Smooth muscle cell (in vitro differentiated cells): ENCODE measurements around the gene IPO4. TPM values are rescaled to one million over a fixed set of nuclear protein-coding genes. Genes with fewer than 3 reads are reported as not detected.

Experiments
- DNase-seq: peaks from one replicate; lab custom pipeline; 2025; ENCODE audit not compliant: unreplicated experiment; lab: John Stamatoyannopoulos, UW
- H2AFZ ChIP-seq: fragments of 200-600 bp; sonication (generic); 2 replicates; pipeline ENCODE4 v1.6.0; 2016; ENCODE audit warnings: antibody characterized with exemption, low read depth, mild to moderate bottlenecking
- H3F3A ChIP-seq: fragments of 200-600 bp; sonication (generic); 2 replicates; pipeline ENCODE4 v1.6.0; 2017; ENCODE audit warnings: antibody characterized with exemption, low read depth
- H3K27ac ChIP-seq: fragments of 200-600 bp; sonication (generic); 2 replicates; pipeline ENCODE4 v1.5.1; 2016; ENCODE audit warnings: low read depth, mild to moderate bottlenecking
- H3K27me3 ChIP-seq: fragments of 200-600 bp; sonication (generic); 2 replicates; pipeline ENCODE4 v1.6.1; 2016; ENCODE audit warnings: low read depth, mild to moderate bottlenecking
- H3K36me3 ChIP-seq: fragments of 200-600 bp; sonication (generic); 2 replicates; pipeline ENCODE4 v1.5.1; 2016; ENCODE audit warnings: low read depth
- H3K4me1 ChIP-seq: fragments of 200-600 bp; sonication (generic); 2 replicates; pipeline ENCODE4 v1.5.1; 2016; ENCODE audit warnings: low read depth
- H3K4me2 ChIP-seq: fragments of 200-600 bp; sonication (generic); 2 replicates; pipeline ENCODE4 v1.6.0; 2016; ENCODE audit warnings: mild to moderate bottlenecking
- H3K4me3 ChIP-seq: fragments of 200-600 bp; sonication (generic); 2 replicates; pipeline ENCODE4 v1.5.1; 2016; ENCODE audit warnings: mild to moderate bottlenecking
- H3K79me2 ChIP-seq: fragments of 200-600 bp; sonication (generic); 2 replicates; pipeline ENCODE4 v1.6.0; 2016; ENCODE audit warnings: low read depth, mild to moderate bottlenecking
- H3K9ac ChIP-seq: fragments of 200-600 bp; sonication (generic); 2 replicates; pipeline ENCODE4 v1.6.0; 2016; ENCODE audit warnings: low read depth
- H3K9me3 ChIP-seq: fragments of 200-600 bp; sonication (generic); replicated peaks from 2 replicates; pipeline ENCODE4 v1.5.1; 2016; ENCODE audit warnings: low read depth
- H4K20me1 ChIP-seq: fragments of 200-600 bp; sonication (generic); 2 replicates; pipeline ENCODE4 v1.6.0; 2016; ENCODE audit warnings: low read depth
- CTCF ChIP-seq: fragments of 200-600 bp; sonication (generic); IDR thresholded peaks from 2 replicates; pipeline ENCODE4 v1.5.1; 2017; ENCODE audit warnings: borderline replicate concordance, mild to moderate bottlenecking, antibody characterized with exemption; ENCODE audit not compliant: insufficient read depth, poor library complexity, severe bottlenecking
- WGBS: methylation state at CpG from one replicate; pipeline ENCODE4 v1.1.7; 2016; ENCODE audit warnings: low lambda C conversion rate; 5-methylcytosine and 5-hydroxymethylcytosine counted together
- polyA plus RNA-seq: library from polyadenylated mRNA; unstranded; fragments of >200 nt; fragmentation: Nextera tagmentation; extraction: Ambion mirVana; gene quantifications from 2 replicates; pipeline ENCODE4 v1.2.1, GENCODE V29; 2016
- total RNA-seq: library from RNA; depleted of rRNA; stranded (reverse); fragments of >200 nt; gene quantifications from 2 replicates; pipeline ENCODE4 v1.2.3, GENCODE V29; 2014

Gene IPO4
- total and polyA plus RNA-seq, 2 experiments from 2014 or later = 14.7 to 20.5 TPM

- Histone ChIP-seq H3K79me2 (peaks cover 25% of the 10 kb centered on the region), H3F3A (peaks cover 4% of the 10 kb centered on the region), H2AFZ (no peak overlapping the region), H3K4me2 (peak overlapping the region; percentile 87), H3K9me3 (no peaks in the 10 kb centered on the region), H3K27ac (peak overlapping the region; percentile 64), H3K4me3 (peak overlapping the region; percentile 69), H3K27me3 (no peaks in the 10 kb centered on the region), H3K36me3 (no peaks in the 10 kb centered on the region), H3K9ac (no peak overlapping the region), H4K20me1 (no peaks in the 10 kb centered on the region), H3K4me1 (peaks cover 3% of the 10 kb centered on the region)
- no peak for TF ChIP-seq CTCF
- 91% methylated on average over 2 of the region's 2 CpGs for WGBS
- no peak for DNase-seq
Measured at GRCh38 chr14:24216345-24216699, 27.7 kb upstream of the IPO4 start.

GRCh38 chr14:24215495-24216344 is 27.1 kb upstream of the IPO4 start, which contains the start of gene MDP1:
Gene MDP1 (minus strand): TSS chr14:24216066. CDS start chr14:24215955, 111 bp downstream.
- WGBS = 2% methylated on average over 39 of the region's 40 CpGs
- peaks cover 3% of the 10 kb centered on the region for H3K4me1 ChIP-seq
- H4K20me1 ChIP-seq = no peaks in the 10 kb centered on the region
- H3K4me2 ChIP-seq = peak within 1 kb of the TSS; percentile 87
- peak within 1 kb of the TSS; percentile 64 for H3K27ac ChIP-seq
- DNase-seq = peak; percentile 34
- H3K27me3 ChIP-seq = no peaks in the 10 kb centered on the region
- peaks cover 19% of the 10 kb centered on the region for H3K79me2 ChIP-seq
- H3K4me3 ChIP-seq = peak within 1 kb of the TSS; percentile 69
- peak within 1 kb of the TSS; percentile 72 for H3K9ac ChIP-seq
- H3K36me3 ChIP-seq = no peaks in the 10 kb centered on the region
- peaks cover 4% of the 10 kb centered on the region for H3F3A ChIP-seq
- TF ChIP-seq CTCF = peak; percentile 44
- no peaks in the 10 kb centered on the region for H3K9me3 ChIP-seq
- peak within 1 kb of the TSS; percentile 60 for H2AFZ ChIP-seq

- peak overlapping the region; percentile 93 for H3K4me2 ChIP-seq
- no peaks in the 10 kb centered on the region for H4K20me1 ChIP-seq
- H3K9ac ChIP-seq = peak overlapping the region; percentile 73
- H3F3A ChIP-seq = peaks cover 4% of the 10 kb centered on the region
- peak overlapping the region; percentile 56 for H3K4me3 ChIP-seq
- H3K27me3 ChIP-seq = no peaks in the 10 kb centered on the region
- H3K79me2 ChIP-seq = peaks cover 6% of the 10 kb centered on the region
- no peaks in the 10 kb centered on the region for H3K9me3 ChIP-seq
- H3K27ac ChIP-seq = peak overlapping the region; percentile 99
- H3K36me3 ChIP-seq = no peaks in the 10 kb centered on the region
- H2AFZ ChIP-seq = peak overlapping the region; percentile 20
- no peak for TF ChIP-seq CTCF
- no peak for DNase-seq
- 95% methylated on average over 7 of the region's 7 CpGs for WGBS
- peaks cover 3% of the 10 kb centered on the region for H3K4me1 ChIP-seq
Measured at GRCh38 chr14:24213866-24214662, 25.4 kb upstream of the IPO4 start.
